HepG2 (cell line): ENCODE measurements around the gene BCAM. TPM values are rescaled to one million over a fixed set of nuclear protein-coding genes. Genes with fewer than 3 reads are reported as not detected.

Source experiments
- DMTF1 ChIP-seq: sonication (generic); formaldehyde crosslinking; IDR thresholded peaks from 2 replicates; pipeline ENCODE4 v1.4.0; 2020; ENCODE audit warnings: mild to moderate bottlenecking, missing genetic modification reagents
- HES4 ChIP-seq: sonication (generic); formaldehyde crosslinking; IDR thresholded peaks from 2 replicates; pipeline ENCODE4 v1.9.0; 2021; ENCODE audit warnings: mild to moderate bottlenecking, missing genetic modification reagents, borderline replicate concordance
- MBD4 ChIP-seq: IDR thresholded peaks from 2 replicates; pipeline ENCODE4 v1.6.1; 2012; ENCODE audit warnings: low read length, inconsistent platforms, borderline replicate concordance
- PHF20 ChIP-seq: sonication (generic); formaldehyde crosslinking; IDR thresholded peaks from 2 replicates; pipeline ENCODE4 v1.5.0; 2020; ENCODE audit warnings: mild to moderate bottlenecking, missing genetic modification reagents
- XBP1 ChIP-seq: sonication (generic); formaldehyde crosslinking; IDR thresholded peaks from 2 replicates; pipeline ENCODE4 v1.5.0; 2020; ENCODE audit warnings: missing genetic modification reagents
- ZMYM3 ChIP-seq: sonication (generic); formaldehyde crosslinking; IDR thresholded peaks from 2 replicates; pipeline ENCODE4 v1.5.1; 2020; ENCODE audit warnings: mild to moderate bottlenecking, missing genetic modification reagents
- ZNF432 ChIP-seq: sonication (generic); formaldehyde crosslinking; IDR thresholded peaks from 2 replicates; pipeline ENCODE4 v1.5.0; 2020; ENCODE audit warnings: missing genetic modification reagents, mild to moderate bottlenecking, borderline replicate concordance
- ZNF558 ChIP-seq: sonication (generic); formaldehyde crosslinking; IDR thresholded peaks from 2 replicates; pipeline ENCODE4 v1.9.0; 2022; ENCODE audit warnings: mild to moderate bottlenecking, missing genetic modification reagents, borderline replicate concordance
- ZNF672 ChIP-seq: sonication (generic); formaldehyde crosslinking; IDR thresholded peaks from 2 replicates; pipeline ENCODE4 v1.8.1; 2022; ENCODE audit warnings: missing genetic modification reagents
- ZNF709 ChIP-seq: sonication (generic); formaldehyde crosslinking; IDR thresholded peaks from 2 replicates; pipeline ENCODE4 v1.5.0; 2020; ENCODE audit warnings: mild to moderate bottlenecking, missing genetic modification reagents
- polyA plus RNA-seq, 8 experiments: library from polyadenylated mRNA; depleted of rRNA in 3 of 8; stranded (reverse) in 7 of 8; unstranded in 1 of 8; fragments of >200 nt; fragmentation: Illumina TruSeq in 4 of 8; extraction: Trizol in 4 of 8; gene quantifications; 2 replicates each; pipeline versions ENCODE4 v1.2.1 to v1.2.3, GENCODE V29; 2011 to 2016; ENCODE audit warnings: low read depth in 4 of 8, missing spikeins in 1 of 8, mixed read lengths in 1 of 8; ENCODE audit not compliant: insufficient read depth in 1 of 8
- total RNA-seq, 5 experiments: library from RNA; depleted of rRNA; stranded (reverse); fragments of >200 nt; fragmentation: Illumina TruSeq; extraction: Trizol; gene quantifications; 2 replicates each; pipeline ENCODE4 v1.2.3, GENCODE V29; 2016; ENCODE audit warnings: low read depth in 1 of 5

BCAM gene
- total and polyA plus RNA-seq, 2 of the 13 experiments (the other 11 are each of a cell fraction or from before 2014, with no cell fraction given), result 51.2 to 62.7 TPM

- 0 out of 2 replicates have a peak, but pooled peaks have one; percentile 14 for TF ChIP-seq ZNF558 (CRISPR knock-in tag)
- 0 out of 2 replicates have a peak, but pooled peaks have one; percentile 47 for TF ChIP-seq PHF20 (CRISPR knock-in tag)
- 0 out of 2 replicates have a peak, but pooled peaks have one; percentile 12 for TF ChIP-seq HES4 (CRISPR knock-in tag)
- TF ChIP-seq ZNF432 (CRISPR knock-in tag), result peak; percentile 68; the same call in 1 of the 2 replicates
- peak; percentile 18; the same call in 1 of the 2 replicates for TF ChIP-seq ZNF672 (CRISPR knock-in tag)
- no peak for TF ChIP-seq DMTF1 (CRISPR knock-in tag)
- no peak for TF ChIP-seq MBD4
- no peak for TF ChIP-seq XBP1
- no peak for TF ChIP-seq ZNF709 (CRISPR knock-in tag)
- TF ChIP-seq ZMYM3 (CRISPR knock-in tag), result peak; percentile 59; the same call in 1 of the 2 replicates
- TF ChIP-seq, all 625 proteins: peak for 14
These were observed 36.3 kb downstream of the BCAM start (continued) for GRCh38 chr19:44845286-44845611.
